Middle frontal gyrus (tissue), 1 donor: Measurements from ENCODE around the gene FAHD1.

Experiments used
- DNase-seq: peaks from one replicate; pipeline ENCODE4 v3.0.0-alpha.2; 2015; ENCODE audit warnings: low spot score; ENCODE audit errors: extremely low spot score

The FAHD1 gene

DNA sequence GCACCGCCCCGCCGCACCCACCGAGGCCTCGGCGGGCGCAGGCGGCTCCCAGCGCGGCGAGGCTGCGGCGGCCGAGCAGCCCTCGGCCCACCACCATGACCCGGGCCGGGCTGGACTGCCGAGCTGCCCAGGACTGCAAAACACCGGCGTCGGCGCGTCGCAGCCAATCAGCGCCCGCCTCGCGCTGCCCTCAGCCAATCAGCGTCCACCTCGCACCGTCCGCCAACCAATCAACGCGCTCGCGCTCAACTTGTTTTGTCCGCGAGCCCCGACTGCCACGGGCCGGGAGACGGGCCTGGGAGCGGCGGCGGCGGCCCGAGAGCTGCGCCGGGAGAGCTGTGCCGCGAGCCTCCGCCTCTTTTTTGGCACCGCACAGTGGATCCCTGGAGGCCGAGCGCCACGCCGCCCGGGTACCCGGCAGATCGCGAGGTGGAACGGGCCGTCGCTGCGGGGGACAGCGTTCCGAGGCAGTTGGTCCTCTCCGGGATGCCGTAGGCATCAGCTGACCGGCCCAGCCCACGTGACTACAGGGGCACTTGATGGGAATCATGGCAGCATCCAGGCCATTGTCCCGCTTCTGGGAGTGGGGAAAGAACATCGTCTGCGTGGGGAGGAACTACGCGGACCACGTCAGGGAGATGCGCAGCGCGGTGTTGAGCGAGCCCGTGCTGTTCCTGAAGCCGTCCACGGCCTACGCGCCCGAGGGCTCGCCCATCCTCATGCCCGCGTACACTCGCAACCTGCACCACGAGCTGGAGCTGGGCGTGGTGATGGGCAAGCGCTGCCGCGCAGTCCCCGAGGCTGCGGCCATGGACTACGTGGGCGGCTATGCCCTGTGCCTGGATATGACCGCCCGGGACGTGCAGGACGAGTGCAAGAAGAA lies at the start of gene FAHD1, which contains the start of gene HAGH:
FAHD1 (plus strand) TSS at position 516 of the 883 bp plus-strand sequence; CDS start at position 549, 33 bp downstream.
HAGH (minus strand) TSS at position 135 of the 883 bp plus-strand sequence; CDS start at position 97, 38 bp downstream.
- peak; percentile 86 for DNase-seq

- no peak for DNase-seq
Observed at GRCh38 chr16:1777375-1778199, 49.4 kb upstream of the FAHD1 start.

GRCh38 chr16:1778200-1779179 lies 48.5 kb upstream of the FAHD1 start:
- DNase-seq = no peak

GRCh38 chr16:1779234-1779701 lies 47.7 kb upstream of the FAHD1 start:
- no peak for DNase-seq

GRCh38 chr16:1779741-1780676 lies 47.0 kb upstream of the FAHD1 start:
- no peak for DNase-seq

GRCh38 chr16:1780677-1781072 lies 46.3 kb upstream of the FAHD1 start:
- no peak for DNase-seq

DNA sequence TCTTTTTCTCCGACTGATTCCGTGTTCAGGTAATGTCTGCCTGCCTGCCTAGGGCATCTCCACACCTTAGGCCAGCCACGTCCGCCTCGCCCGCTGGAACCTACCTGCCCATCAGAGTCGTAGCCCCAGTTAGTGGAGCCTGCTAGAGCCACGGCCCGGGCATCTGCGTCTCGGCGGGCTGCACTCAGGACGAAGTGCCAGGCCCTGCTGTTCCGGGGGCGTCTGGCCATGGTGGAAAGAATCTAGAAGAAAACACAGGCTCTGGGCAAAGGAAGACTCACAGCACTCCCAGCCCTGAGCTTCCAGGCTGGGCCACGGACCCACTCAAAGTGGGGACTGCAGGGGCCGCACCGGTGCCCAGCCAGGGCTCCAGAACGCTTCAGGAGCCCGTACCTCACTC lies 45.8 kb upstream of the FAHD1 start:
- DNase-seq = no peak

DNA sequence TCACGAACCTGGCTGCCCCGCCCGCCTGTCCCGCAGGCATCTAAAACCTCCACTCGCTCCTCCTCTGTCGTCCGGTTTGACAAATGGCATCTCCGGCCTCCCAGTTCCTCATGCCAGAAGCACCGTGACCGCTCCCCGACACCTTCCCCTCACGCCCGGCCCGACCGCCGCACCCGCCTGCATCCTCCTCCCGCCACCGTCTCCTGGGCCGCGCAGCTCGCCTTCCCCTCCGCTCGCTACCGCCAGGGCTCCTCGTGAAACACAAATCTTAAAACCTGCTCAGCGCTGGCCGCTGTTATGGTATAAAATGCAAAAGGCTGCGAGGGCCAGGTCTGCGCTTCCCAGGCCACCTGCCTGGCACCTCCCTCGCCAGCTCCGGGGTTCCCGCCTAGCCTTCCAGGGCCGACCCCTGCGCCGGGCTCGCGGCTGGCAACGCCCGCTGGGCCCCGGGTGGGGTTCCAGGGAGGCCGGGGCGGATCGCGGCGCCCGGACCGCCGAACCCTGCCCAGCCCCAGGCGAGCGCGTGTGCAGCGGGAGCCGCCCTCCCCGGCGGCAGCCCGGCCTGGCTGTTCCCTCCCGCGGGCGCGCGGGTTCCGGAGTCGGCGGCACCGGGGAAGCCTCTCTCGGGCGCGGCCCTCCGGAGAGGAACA lies 45.1 kb upstream of the FAHD1 start:
- DNase-seq = no peak

DNA sequence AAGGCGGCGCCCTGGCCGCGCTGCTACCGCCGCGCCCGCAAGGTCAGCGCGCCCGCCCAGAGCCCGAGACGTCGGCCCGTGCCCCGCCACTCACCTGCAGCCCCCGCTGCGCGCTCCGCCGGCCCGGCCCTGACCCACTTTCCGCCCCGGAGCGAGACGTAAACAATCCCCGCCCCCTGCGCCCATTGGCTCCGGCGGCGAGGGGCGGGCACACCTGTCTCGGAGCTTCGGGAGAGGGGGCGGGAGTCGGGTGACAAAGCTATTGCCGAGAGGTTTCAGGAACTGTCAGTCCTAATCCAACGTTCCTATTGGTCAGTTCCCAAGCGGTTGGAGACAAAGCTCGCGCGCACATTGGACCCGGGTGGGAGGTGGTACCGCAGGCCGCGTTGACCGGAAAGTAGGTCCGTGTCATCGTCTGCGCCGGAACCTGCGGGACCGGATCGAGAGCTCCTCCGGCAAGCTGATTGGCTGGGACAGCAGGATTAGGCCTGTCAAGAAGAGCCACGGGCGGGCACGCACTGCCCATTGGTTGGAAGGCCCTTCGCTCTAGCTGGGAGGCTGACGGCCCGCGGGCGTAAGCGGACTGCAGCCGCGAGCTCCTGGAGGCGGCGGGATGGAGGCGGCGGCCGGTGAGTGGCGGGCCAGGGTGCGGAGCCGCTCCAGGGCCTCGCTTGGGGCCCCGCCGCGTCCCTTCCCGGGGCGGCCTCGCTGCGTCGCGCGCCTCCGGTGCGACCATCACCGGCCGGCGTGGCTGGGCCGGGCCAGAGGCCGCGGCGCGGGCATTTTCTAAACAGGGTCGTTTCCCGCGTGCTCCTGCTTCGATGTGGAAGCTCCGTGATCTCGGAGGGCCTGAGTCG lies 44.4 kb upstream of the FAHD1 start, which contains the start of the genes NUBP2 and SPSB3:
NUBP2 (plus strand) TSS at position 553 of the 857 bp plus-strand sequence; CDS start at position 614, 61 bp downstream.
SPSB3 (minus strand) TSS at position 164 of the 857 bp plus-strand sequence. CDS start 1,088 bp downstream, outside the sequence.
- DNase-seq = peak; percentile 100

DNA sequence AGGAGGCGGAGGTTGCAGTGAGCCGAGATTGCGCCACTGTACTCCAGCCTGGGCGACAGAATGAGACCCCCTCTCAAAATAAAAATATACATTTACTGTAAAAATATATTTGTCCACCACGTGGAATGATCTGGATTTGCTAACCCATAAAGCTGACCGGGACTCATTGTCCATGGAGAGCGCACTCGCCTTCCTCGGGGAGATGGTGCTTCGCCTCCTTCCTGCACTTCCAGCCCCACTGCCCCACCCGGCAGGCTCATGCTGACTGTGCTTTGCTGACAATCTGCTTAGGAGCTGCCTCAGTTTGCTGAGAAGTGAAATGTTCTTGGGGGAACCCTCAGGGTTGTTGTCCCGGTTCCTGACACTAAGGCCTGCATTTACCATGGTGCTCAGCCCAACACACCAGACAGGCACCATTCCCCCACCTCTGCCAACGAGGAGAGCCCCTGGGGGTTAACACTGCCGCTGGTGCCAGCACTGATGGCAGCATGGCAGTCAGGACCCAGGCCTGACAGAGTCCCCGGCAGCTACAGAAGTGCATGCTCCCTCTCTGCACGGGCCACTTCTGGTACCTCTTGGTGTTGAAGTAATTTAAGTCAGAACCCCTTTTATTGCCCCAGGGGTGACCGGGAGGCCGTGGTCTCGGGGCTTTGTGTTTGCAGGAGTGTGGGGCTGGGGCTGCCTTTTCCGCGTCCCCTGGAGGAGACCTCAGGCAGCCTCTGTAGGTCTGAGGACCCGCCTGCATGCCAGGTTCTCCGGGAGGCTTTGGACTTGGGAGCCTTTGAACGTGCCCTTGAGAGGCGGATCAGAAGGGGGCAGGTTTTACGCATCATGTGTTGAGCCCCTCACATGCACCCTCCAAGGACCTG lies 41.8 kb upstream of the FAHD1 start:
- no peak for DNase-seq

DNA sequence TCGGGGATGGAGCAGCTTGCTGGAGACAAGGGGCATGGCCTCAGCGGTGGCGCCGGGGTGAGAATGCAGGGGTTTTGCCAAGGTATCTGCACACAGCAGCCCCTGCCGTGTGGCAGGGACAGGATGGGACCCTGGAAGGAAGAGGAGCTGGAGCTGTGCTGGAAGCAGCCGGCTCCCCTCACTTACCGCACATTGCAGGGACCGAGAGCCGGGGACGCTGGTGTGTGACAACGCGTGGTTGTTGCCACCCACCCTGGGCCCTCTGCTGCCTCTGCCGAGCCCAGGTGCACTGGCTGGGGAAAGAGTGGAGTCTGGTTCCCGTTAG lies 41.2 kb upstream of the FAHD1 start:
- DNase-seq = no peak

DNA sequence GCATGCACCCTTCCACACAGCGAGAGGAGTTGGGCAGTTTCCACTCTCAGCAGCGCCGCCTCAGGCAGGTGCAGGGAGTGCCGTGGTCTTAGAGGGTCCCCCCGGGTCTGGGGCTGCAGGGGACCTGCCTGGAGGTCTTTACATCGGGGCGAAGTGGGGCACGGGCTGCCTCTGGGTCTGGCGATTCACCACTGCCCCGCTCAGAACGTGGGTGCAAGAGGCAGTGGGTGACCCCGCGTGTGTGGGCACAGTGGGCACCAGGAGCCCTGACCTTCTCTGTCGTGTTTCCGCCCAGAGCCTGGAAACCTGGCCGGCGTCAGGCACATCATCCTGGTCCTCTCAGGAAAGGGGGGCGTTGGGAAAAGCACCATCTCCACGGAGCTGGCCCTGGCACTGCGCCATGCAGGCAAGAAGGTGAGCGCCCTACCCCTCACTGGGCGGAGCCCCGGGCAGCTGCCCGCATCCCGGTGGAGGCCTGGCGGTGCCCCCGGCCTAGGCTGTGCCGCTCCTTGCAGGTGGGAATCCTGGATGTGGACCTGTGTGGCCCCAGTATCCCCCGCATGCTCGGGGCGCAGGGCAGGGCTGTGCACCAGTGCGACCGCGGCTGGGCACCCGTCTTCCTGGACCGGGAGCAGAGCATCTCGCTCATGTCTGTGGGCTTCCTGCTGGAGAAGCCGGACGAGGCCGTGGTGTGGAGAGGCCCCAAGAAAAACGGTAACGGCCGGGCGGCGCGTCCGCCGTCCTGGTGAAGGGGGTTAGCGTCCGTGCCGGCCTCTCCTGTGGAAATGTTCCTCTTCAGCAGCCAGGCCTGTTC lies 40.6 kb upstream of the FAHD1 start:
- DNase-seq = no peak

DNA sequence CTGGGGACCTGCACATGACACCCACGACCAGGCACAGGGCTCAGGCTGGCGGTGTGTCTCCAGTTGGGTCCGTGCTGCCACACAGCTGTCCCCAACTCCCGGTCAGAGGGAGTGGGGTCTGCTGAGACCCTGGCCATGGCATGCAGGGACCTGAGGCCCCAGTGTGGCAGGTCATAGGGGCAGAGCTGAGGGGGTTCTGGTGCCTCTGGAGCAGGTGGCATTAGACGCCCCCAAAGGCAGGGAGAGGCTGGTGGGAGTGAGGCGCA lies 40.0 kb upstream of the FAHD1 start:
- DNase-seq = no peak

- no peak for DNase-seq
Observed at GRCh38 chr16:1787322-1788094, 39.5 kb upstream of the FAHD1 start.

- DNase-seq = no peak
Observed at GRCh38 chr16:1788095-1788707, 38.8 kb upstream of the FAHD1 start.
